Hepatocyte (in vitro differentiated cells): ENCODE measurements around the gene WDFY4. TPM values are rescaled to one million over a fixed set of nuclear protein-coding genes. Genes with fewer than 3 reads are reported as not detected.

Source experiments
- DNase-seq: peaks from one replicate; pipeline ENCODE4 v3.0.0-alpha.2; 2016; ENCODE audit warnings: low spot score
- H2AFZ ChIP-seq: fragments of 200-600 bp; sonication (generic); 2 replicates; pipeline ENCODE4 v1.6.0; 2016; ENCODE audit warnings: antibody characterized with exemption, mild to moderate bottlenecking
- H3K27ac ChIP-seq: fragments of 200-600 bp; sonication (generic); 2 replicates; pipeline ENCODE4 v1.5.1; 2016; ENCODE audit warnings: mild to moderate bottlenecking
- H3K27me3 ChIP-seq: fragments of 200-600 bp; sonication (generic); 2 replicates; pipeline ENCODE4 v1.6.1; 2016
- H3K36me3 ChIP-seq: fragments of 200-600 bp; sonication (generic); replicated peaks from 2 replicates; pipeline ENCODE4 v1.5.1; 2016; ENCODE audit warnings: low read depth; ENCODE audit not compliant: insufficient read depth
- H3K4me1 ChIP-seq: fragments of 200-600 bp; sonication (generic); 2 replicates; pipeline ENCODE4 v1.5.1; 2016; ENCODE audit warnings: mild to moderate bottlenecking, moderate library complexity; ENCODE audit not compliant: insufficient read depth
- H3K4me2 ChIP-seq: fragments of 200-600 bp; sonication (generic); 2 replicates; pipeline ENCODE4 v1.6.0; 2016
- H3K4me3 ChIP-seq: fragments of 200-600 bp; sonication (generic); 2 replicates; pipeline ENCODE4 v1.5.1; 2016; ENCODE audit warnings: mild to moderate bottlenecking
- H3K79me2 ChIP-seq: fragments of 200-600 bp; sonication (generic); 2 replicates; pipeline ENCODE4 v1.6.0; 2017; ENCODE audit warnings: mild to moderate bottlenecking
- H3K9me2 ChIP-seq: fragments of 200-600 bp; sonication (generic); replicated peaks from 2 replicates; pipeline ENCODE4 v1.6.0; 2017; ENCODE audit warnings: mild to moderate bottlenecking; ENCODE audit not compliant: insufficient read depth
- H3K9me3 ChIP-seq: fragments of 200-600 bp; sonication (generic); 2 replicates; pipeline ENCODE4 v1.5.1; 2016; ENCODE audit warnings: low read depth, mild to moderate bottlenecking
- H4K20me1 ChIP-seq: fragments of 200-600 bp; sonication (generic); 2 replicates; pipeline ENCODE4 v1.6.0; 2016; ENCODE audit warnings: mild to moderate bottlenecking; ENCODE audit not compliant: insufficient read depth, poor library complexity, severe bottlenecking
- CTCF ChIP-seq: fragments of 200-600 bp; sonication (generic); IDR thresholded peaks from 2 replicates; pipeline ENCODE4 v1.5.1; 2016; ENCODE audit warnings: antibody characterized with exemption, mild to moderate bottlenecking; ENCODE audit not compliant: poor library complexity
- EZH2 ChIP-seq: fragments of 200-600 bp; sonication (generic); IDR thresholded peaks from 2 replicates; pipeline ENCODE4 v1.6.1; 2016; ENCODE audit warnings: antibody characterized with exemption, mild to moderate bottlenecking, borderline replicate concordance
- EZH2phosphoT487 ChIP-seq: fragments of 200-600 bp; sonication (generic); IDR thresholded peaks from one replicate; pipeline ENCODE4 v1.6.1; 2018; ENCODE audit warnings: antibody characterized with exemption, mild to moderate bottlenecking, low read depth, moderate library complexity; ENCODE audit not compliant: unreplicated experiment, severe bottlenecking
- WGBS: methylation state at CpG from one replicate; pipeline ENCODE4 v1.1.6; 2016; ENCODE audit warnings: low lambda C conversion rate; ENCODE audit errors: missing lambda C conversion rate; 5-methylcytosine and 5-hydroxymethylcytosine counted together
- polyA plus RNA-seq: library from polyadenylated mRNA; unstranded; fragments of >200 nt; fragmentation: Nextera tagmentation; extraction: Ambion mirVana; gene quantifications from 2 replicates; pipeline ENCODE4 v1.2.1, GENCODE V29; 2016
- total RNA-seq: library from RNA; depleted of rRNA; stranded (reverse); fragments of >200 nt; gene quantifications from 2 replicates; pipeline ENCODE4 v1.2.3, GENCODE V29; 2014

The WDFY4 gene
- total and polyA plus RNA-seq, 2 experiments from 2014 or later: 0.43 to 0.91 TPM

- TF ChIP-seq CTCF (no peak), EZH2 (no peak)
- 89% methylated on average over 5 of the region's 5 CpGs for WGBS
- no peaks in the 10 kb centered on the region for H3K79me2 ChIP-seq
- no peaks in the 10 kb centered on the region for H3K9me2 ChIP-seq
- no peaks in the 10 kb centered on the region for H4K20me1 ChIP-seq
- H3K4me1 ChIP-seq: no peaks in the 10 kb centered on the region
- H2AFZ ChIP-seq: no peak overlapping the region
- H3K4me2 ChIP-seq: no peak overlapping the region
- no peaks in the 10 kb centered on the region for H3K27me3 ChIP-seq
- DNase-seq: no peak
- no peak overlapping the region for H3K4me3 ChIP-seq
- no peak overlapping the region for H3K27ac ChIP-seq
- H3K36me3 ChIP-seq: no peaks in the 10 kb centered on the region
- no peaks in the 10 kb centered on the region for H3K9me3 ChIP-seq
These were observed 309.0 kb downstream of the WDFY4 start for GRCh38 chr10:48993627-48994026.

- H3K4me1 ChIP-seq: no peaks in the 10 kb centered on the region
- no peak for DNase-seq
- H4K20me1 ChIP-seq: no peaks in the 10 kb centered on the region
- H3K9me3 ChIP-seq: no peaks in the 10 kb centered on the region
- no peaks in the 10 kb centered on the region for H3K79me2 ChIP-seq
- no peak overlapping the region for H2AFZ ChIP-seq
- H3K4me3 ChIP-seq: no peak overlapping the region
- no peaks in the 10 kb centered on the region for H3K27me3 ChIP-seq
- no peak for TF ChIP-seq EZH2
- TF ChIP-seq CTCF: no peak
- no peak for TF ChIP-seq EZH2phosphoT487
- 42% methylated on average over 3 of the region's 3 CpGs for WGBS
- H3K4me2 ChIP-seq: no peak overlapping the region
- no peak overlapping the region for H3K27ac ChIP-seq
- H3K36me3 ChIP-seq: no peaks in the 10 kb centered on the region
- no peaks in the 10 kb centered on the region for H3K9me2 ChIP-seq
These were observed 311.7 kb downstream of the WDFY4 start for GRCh38 chr10:48996329-48996728.

DNA sequence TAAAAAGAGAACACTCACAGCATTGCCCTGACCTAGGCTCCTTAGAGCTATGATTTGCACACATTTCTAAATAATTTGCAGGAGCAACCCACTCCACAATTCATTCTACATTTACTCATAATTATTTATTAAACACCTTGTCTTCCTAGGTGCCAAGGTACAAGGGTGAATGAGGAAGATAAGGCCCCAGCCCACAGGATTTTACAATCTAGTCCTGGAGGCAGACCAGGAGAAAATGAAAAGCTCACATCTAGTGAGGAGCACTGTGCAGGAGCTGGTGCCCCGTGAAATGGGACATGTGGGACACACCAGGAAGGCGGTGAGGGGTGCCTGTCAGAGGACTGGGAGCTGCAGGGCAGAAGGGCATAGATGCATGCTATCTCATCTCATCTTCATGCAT, 314.7 kb downstream of the WDFY4 start:
- DNase-seq: no peak
- Histone ChIP-seq H3K36me3 (no peaks in the 10 kb centered on the region), H3K9me2 (no peaks in the 10 kb centered on the region), H4K20me1 (no peaks in the 10 kb centered on the region), H3K79me2 (no peaks in the 10 kb centered on the region), H3K9me3 (no peaks in the 10 kb centered on the region), H2AFZ (no peak overlapping the region), H3K4me2 (no peak overlapping the region), H3K4me3 (no peak overlapping the region), H3K4me1 (no peaks in the 10 kb centered on the region), H3K27ac (no peak overlapping the region), H3K27me3 (no peaks in the 10 kb centered on the region)
- no peak for TF ChIP-seq EZH2phosphoT487
- no peak for TF ChIP-seq EZH2
- TF ChIP-seq CTCF: no peak
- WGBS: 79% methylated on average over 2 of the region's 2 CpGs
